CD14-positive monocyte (primary cell): ENCODE results near the gene EPB41L4B. TPM values are rescaled to one million over a fixed set of nuclear protein-coding genes. Genes with fewer than 3 reads are reported as not detected.

Experiments used
- DNase-seq, 3 donors: peaks; one replicate each; pipeline ENCODE4 v3.0.0-alpha.2; 2011 to 2022
- H2AFZ ChIP-seq: 2 replicates; pipeline ENCODE4 v1.6.0; 2012; ENCODE audit warnings: mild to moderate bottlenecking, low read depth, low read length, inconsistent platforms; ENCODE audit not compliant: insufficient read depth, poor library complexity, severe bottlenecking
- H3K27ac ChIP-seq, 2 donors: 1 replicate in 1 of 2; 2 replicates in 1 of 2; pipeline ENCODE4 v1.5.1; 2012 to 2013; ENCODE audit warnings: low read length in 2 of 2, control low read depth in 1 of 2, inconsistent platforms in 1 of 2, low read depth in 1 of 2, mild to moderate bottlenecking in 1 of 2
- H3K27me3 ChIP-seq, 2 donors: one replicate each; pipeline versions ENCODE4 v1.6.0 to v1.6.1; 2011 to 2013; ENCODE audit warnings: low read length in 2 of 2; ENCODE audit not compliant: control insufficient read depth in 2 of 2, insufficient read depth in 2 of 2
- H3K36me3 ChIP-seq, 2 donors: replicated peaks in 1 of 2; 1 replicate in 1 of 2; 2 replicates in 1 of 2; pipeline versions ENCODE4 v1.5.1 to v1.6.1; 2012 to 2013; ENCODE audit warnings: low read length in 2 of 2, control low read depth in 1 of 2, inconsistent platforms in 1 of 2, mild to moderate bottlenecking in 1 of 2; ENCODE audit not compliant: insufficient read depth in 2 of 2, control insufficient read depth in 1 of 2
- H3K4me1 ChIP-seq, 2 donors: 1 replicate in 1 of 2; 2 replicates in 1 of 2; pipeline versions ENCODE4 v1.5.1 to v1.6.1; 2012 to 2013; ENCODE audit warnings: low read length in 2 of 2, control low read depth in 1 of 2, inconsistent platforms in 1 of 2, mild to moderate bottlenecking in 1 of 2, moderate library complexity in 1 of 2; ENCODE audit not compliant: insufficient read depth in 2 of 2, control insufficient read depth in 1 of 2
- H3K4me2 ChIP-seq: replicated peaks from 2 replicates; pipeline ENCODE3; 2012; ENCODE audit warnings: low read length, moderate library complexity, mild to moderate bottlenecking; ENCODE audit not compliant: poor library complexity, severe bottlenecking; ENCODE audit errors: extremely low read depth
- H3K4me3 ChIP-seq, 3 experiments: fragments of 200-600 bp in 1 of 3; sonication (generic) in 1 of 3; replicated peaks in 1 of 3; 1 replicate in 2 of 3; 2 replicates in 1 of 3; pipeline ENCODE4 v1.5.1; 2011 to 2013; ENCODE audit warnings: low read length in 3 of 3, mild to moderate bottlenecking in 3 of 3, control low read depth in 2 of 3, low read depth in 2 of 3, inconsistent platforms in 1 of 3, moderate library complexity in 1 of 3
- H3K79me2 ChIP-seq: 2 replicates; pipeline ENCODE4 v1.6.0; 2012; ENCODE audit warnings: mild to moderate bottlenecking, control low read depth, inconsistent platforms, low read length, moderate library complexity; ENCODE audit not compliant: insufficient read depth
- H3K9ac ChIP-seq: 2 replicates; pipeline ENCODE4 v1.6.0; 2017; ENCODE audit warnings: low read length, mild to moderate bottlenecking; ENCODE audit not compliant: insufficient read depth, poor library complexity, severe bottlenecking
- H3K9me3 ChIP-seq, 2 donors: replicated peaks in 1 of 2; 1 replicate in 1 of 2; 2 replicates in 1 of 2; pipeline versions ENCODE4 v1.5.1 to v1.6.1; 2012 to 2013; ENCODE audit warnings: low read length in 2 of 2, control low read depth in 1 of 2; ENCODE audit not compliant: control insufficient read depth in 1 of 2, insufficient read depth in 1 of 2
- H4K20me1 ChIP-seq: 2 replicates; pipeline ENCODE4 v1.6.0; 2012; ENCODE audit warnings: mild to moderate bottlenecking, low read length, control low read depth, moderate library complexity; ENCODE audit not compliant: insufficient read depth
- H3K27ac Mint-ChIP-seq, 7 donors: one replicate each; pipeline ENCODE4 v1.8.0; 2020; ENCODE audit warnings: mild to moderate bottlenecking in 7 of 7, mixed read lengths in 7 of 7, moderate library complexity in 6 of 7, inconsistent platforms in 2 of 7
- H3K27me3 Mint-ChIP-seq, 3 donors: one replicate each; pipeline ENCODE4 v1.8.0; 2021 to 2022; ENCODE audit warnings: low read depth in 3 of 3, mild to moderate bottlenecking in 3 of 3, mixed read lengths in 3 of 3, moderate library complexity in 3 of 3, inconsistent platforms in 1 of 3
- H3K36me3 Mint-ChIP-seq, 2 donors: one replicate each; pipeline ENCODE4 v1.8.0; 2020; ENCODE audit warnings: mixed read lengths in 2 of 2, inconsistent platforms in 1 of 2, mild to moderate bottlenecking in 1 of 2
- H3K4me1 Mint-ChIP-seq: one replicate; pipeline ENCODE4 v1.8.0; 2020; ENCODE audit warnings: mild to moderate bottlenecking, mixed read lengths
- H3K4me3 Mint-ChIP-seq, 2 donors: one replicate each; pipeline ENCODE4 v1.8.0; 2020; ENCODE audit warnings: mild to moderate bottlenecking in 2 of 2, mixed read lengths in 2 of 2, moderate library complexity in 1 of 2
- H3K9me3 Mint-ChIP-seq, 7 donors: one replicate each; pipeline ENCODE4 v1.8.0; 2020 to 2022; ENCODE audit warnings: mixed read lengths in 7 of 7, mild to moderate bottlenecking in 6 of 7, moderate library complexity in 6 of 7, inconsistent platforms in 2 of 7
- WGBS: methylation state at CpG from one replicate; pipeline ENCODE4 v1.1.5; 2013; ENCODE audit warnings: missing lambda C conversion rate; ENCODE audit not compliant: insufficient coverage; 5-methylcytosine and 5-hydroxymethylcytosine counted together
- intact Hi-C, 2 donors: fragments of 100-400 bp; cut with micrococcal nuclease; formaldehyde crosslinking; loops; one replicate each; pipeline versions ENCODE4 v1.15.0 to v1.15.1; 2023
- polyA plus RNA-seq, 3 donors: library from polyadenylated mRNA; depleted of rRNA in 1 of 3; unstranded in 2 of 3; stranded (reverse) in 1 of 3; fragments of 300-500 nt in 2 of 3; fragments of >200 nt in 1 of 3; fragmentation: Illumina TruSeq in 2 of 3; gene quantifications; 1 replicate in 2 of 3; 2 replicates in 1 of 3; pipeline ENCODE4 v1.2.3, GENCODE V29; 2012 to 2021
- TF ChIP-seq, protein P1 (sequence below): fragments of 200-600 bp; IDR thresholded peaks from one replicate; pipeline ENCODE4 v1.8.0; 2022; ENCODE audit warnings: antibody characterized with exemption, mild to moderate bottlenecking

Gene EPB41L4B
- polyA plus RNA-seq, 3 donors = not detected

DNA sequence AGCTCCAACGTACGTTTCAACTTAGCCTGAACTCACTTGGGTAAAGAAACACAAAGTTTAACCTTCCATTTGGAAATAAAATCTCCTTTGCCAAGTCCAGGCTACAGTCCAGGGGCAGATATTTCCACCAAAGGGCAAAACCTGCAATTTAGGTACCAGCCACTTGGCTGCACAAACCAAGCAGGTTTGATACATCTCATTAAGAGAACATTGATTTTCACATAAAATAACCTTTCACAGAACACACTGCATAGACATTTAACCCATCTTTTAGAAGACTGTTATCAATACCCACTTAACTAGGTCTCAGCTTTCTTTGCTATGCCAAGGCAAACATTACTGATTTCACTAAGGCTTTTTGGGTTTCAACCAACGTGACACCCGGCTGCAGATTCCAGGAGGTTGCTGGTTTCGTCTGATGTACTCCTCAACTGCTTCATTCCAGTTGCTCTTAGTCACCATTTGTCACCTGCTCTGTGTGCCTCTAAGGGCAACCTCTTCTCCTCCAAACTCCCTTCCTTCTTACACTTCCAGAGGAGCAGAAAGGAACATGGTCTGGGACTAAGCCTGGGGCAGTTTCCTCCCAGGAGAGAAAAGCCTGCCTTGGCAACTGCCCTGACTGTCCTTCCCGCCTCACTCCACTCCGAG, 67.1 kb downstream of the EPB41L4B start:
- Histone ChIP-seq H3K27ac (no peak overlapping the region), H4K20me1 (no peaks in the 10 kb centered on the region), H3K36me3 (no peaks in the 10 kb centered on the region), H3K4me1 (no peaks in the 10 kb centered on the region), H3K79me2 (no peaks in the 10 kb centered on the region), H3K4me3 (no peak overlapping the region), H3K4me2 (no peak overlapping the region), H3K9ac (no peak overlapping the region), H3K9me3 (no peaks in the 10 kb centered on the region), H2AFZ (no peak overlapping the region), H3K27me3 (no peaks in the 10 kb centered on the region)
- no peak overlapping the region for H3K4me3 Mint-ChIP-seq
- H3K4me1 Mint-ChIP-seq = peaks cover 7% of the 10 kb centered on the region
- no peaks in the 10 kb centered on the region for H3K9me3 Mint-ChIP-seq
- TF ChIP-seq, protein P1, sequence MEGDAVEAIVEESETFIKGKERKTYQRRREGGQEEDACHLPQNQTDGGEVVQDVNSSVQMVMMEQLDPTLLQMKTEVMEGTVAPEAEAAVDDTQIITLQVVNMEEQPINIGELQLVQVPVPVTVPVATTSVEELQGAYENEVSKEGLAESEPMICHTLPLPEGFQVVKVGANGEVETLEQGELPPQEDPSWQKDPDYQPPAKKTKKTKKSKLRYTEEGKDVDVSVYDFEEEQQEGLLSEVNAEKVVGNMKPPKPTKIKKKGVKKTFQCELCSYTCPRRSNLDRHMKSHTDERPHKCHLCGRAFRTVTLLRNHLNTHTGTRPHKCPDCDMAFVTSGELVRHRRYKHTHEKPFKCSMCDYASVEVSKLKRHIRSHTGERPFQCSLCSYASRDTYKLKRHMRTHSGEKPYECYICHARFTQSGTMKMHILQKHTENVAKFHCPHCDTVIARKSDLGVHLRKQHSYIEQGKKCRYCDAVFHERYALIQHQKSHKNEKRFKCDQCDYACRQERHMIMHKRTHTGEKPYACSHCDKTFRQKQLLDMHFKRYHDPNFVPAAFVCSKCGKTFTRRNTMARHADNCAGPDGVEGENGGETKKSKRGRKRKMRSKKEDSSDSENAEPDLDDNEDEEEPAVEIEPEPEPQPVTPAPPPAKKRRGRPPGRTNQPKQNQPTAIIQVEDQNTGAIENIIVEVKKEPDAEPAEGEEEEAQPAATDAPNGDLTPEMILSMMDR = no peak
- no peaks in the 10 kb centered on the region for H3K36me3 Mint-ChIP-seq
- 95% methylated on average over 5 of the region's 7 CpGs for WGBS
- no peak for DNase-seq
- no peak overlapping the region for H3K27ac Mint-ChIP-seq
- peaks cover 8 to 18% (median 17%) of the 10 kb centered on the region in 3 donors for H3K27me3 Mint-ChIP-seq
- intact Hi-C loops = no loop called here

DNA sequence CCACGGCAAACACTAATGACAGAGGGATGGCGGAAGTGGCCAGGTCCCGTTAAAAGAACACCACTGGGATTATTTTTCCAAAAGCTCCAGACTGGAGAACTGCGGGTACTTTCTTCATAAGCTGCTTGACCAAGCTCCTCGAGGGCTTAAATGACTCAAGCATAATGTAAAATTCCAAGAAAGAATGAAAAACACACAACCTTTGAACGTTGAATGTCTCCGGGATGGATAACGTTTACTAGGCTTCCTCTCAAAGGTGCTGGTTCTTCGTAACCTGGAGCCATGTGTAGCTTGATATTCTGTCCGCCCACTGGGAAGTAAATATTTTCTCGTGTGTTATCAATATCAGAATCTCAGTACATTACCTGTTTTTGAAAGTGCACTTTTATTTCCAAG, 67.6 kb downstream of the EPB41L4B start:
- Histone ChIP-seq H3K9ac (no peak overlapping the region), H3K27ac (no peak overlapping the region), H2AFZ (no peak overlapping the region), H4K20me1 (no peaks in the 10 kb centered on the region), H3K4me3 (no peak overlapping the region), H3K79me2 (no peaks in the 10 kb centered on the region), H3K9me3 (no peaks in the 10 kb centered on the region), H3K27me3 (no peaks in the 10 kb centered on the region), H3K4me1 (no peaks in the 10 kb centered on the region), H3K36me3 (no peaks in the 10 kb centered on the region), H3K4me2 (no peak overlapping the region)
- no peak overlapping the region for H3K4me3 Mint-ChIP-seq
- no peak overlapping the region for H3K27ac Mint-ChIP-seq
- H3K27me3 Mint-ChIP-seq = peaks cover 7 to 18% (median 15%) of the 10 kb centered on the region in 3 donors
- TF ChIP-seq, protein P1 = no peak
- intact Hi-C loops = no loop called here
- H3K4me1 Mint-ChIP-seq = peaks cover 7% of the 10 kb centered on the region
- H3K9me3 Mint-ChIP-seq = no peaks in the 10 kb centered on the region
- WGBS = 96% methylated on average over 8 of the region's 11 CpGs
- H3K36me3 Mint-ChIP-seq = no peaks in the 10 kb centered on the region
- DNase-seq = no peak
